Peyer's patch (tissue), 4 donors: ENCODE results near the gene SPPL3.

Experiments
- CTCF ChIP-seq, 6 experiments: fragments of 450-650 bp in 4 of 6; fragments of 200-600 bp in 2 of 6; sonication (generic) in 1 of 6; IDR thresholded peaks; one replicate each; pipeline ENCODE4 v1.5.1; 2017 to 2019; ENCODE audit warnings: antibody characterized with exemption in 6 of 6, mild to moderate bottlenecking in 3 of 6, moderate library complexity in 1 of 6
- POLR2A ChIP-seq, 2 donors: fragments of 450-650 bp; IDR thresholded peaks; one replicate each; pipeline ENCODE4 v1.5.1; 2017; ENCODE audit warnings: antibody characterized with exemption in 2 of 2, mild to moderate bottlenecking in 2 of 2, moderate library complexity in 2 of 2

GRCh38 chr12:120762086-120762485 is 142.1 kb downstream of the SPPL3 start:
- TF ChIP-seq POLR2A (IDR thresholded peaks at IDR 0.05) (no peak), CTCF (IDR thresholded peaks at IDR 0.05) (no peak)
